BE2C (cell line): ENCODE data around the gene PCDH9.

Source experiments
- DNase-seq: peaks from one replicate; pipeline ENCODE4 v3.0.0-alpha.2; 2020
- H3K27me3 ChIP-seq: fragments of 250-450 bp; sonication (Bioruptor Pico); 2 replicates; pipeline ENCODE4 v1.5.1; 2020; ENCODE audit warnings: mild to moderate bottlenecking
- H3K36me3 ChIP-seq: fragments of 250-450 bp; sonication (Bioruptor Pico); 2 replicates; pipeline ENCODE4 v1.5.1; 2020; ENCODE audit warnings: mild to moderate bottlenecking
- H3K4me1 ChIP-seq: fragments of 250-450 bp; sonication (Bioruptor Pico); 2 replicates; pipeline ENCODE4 v1.5.1; 2020
- H3K4me3 ChIP-seq: 2 replicates; pipeline ENCODE4 v1.5.1; 2011; ENCODE audit warnings: low read depth, low read length
- H3K9me3 ChIP-seq: fragments of 250-450 bp; sonication (Bioruptor Pico); 2 replicates; pipeline ENCODE4 v1.5.1; 2020
- TF ChIP-seq, protein P1 (sequence below): IDR thresholded peaks from 2 replicates; pipeline ENCODE4 v1.5.1; 2012; ENCODE audit warnings: mild to moderate bottlenecking, low read depth, low read length

PCDH9 gene

GRCh38 chr13:67232384-67232783 lies 2.2 kb upstream of the PCDH9 start:
- H3K4me3 ChIP-seq = peak overlapping the region; percentile 91
- DNase-seq = no peak
- H3K27me3 ChIP-seq = no peaks in the 10 kb centered on the region
- H3K36me3 ChIP-seq = peaks cover under 1% of the 10 kb centered on the region; the same call in 1 of the 2 replicates
- TF ChIP-seq, protein P1, sequence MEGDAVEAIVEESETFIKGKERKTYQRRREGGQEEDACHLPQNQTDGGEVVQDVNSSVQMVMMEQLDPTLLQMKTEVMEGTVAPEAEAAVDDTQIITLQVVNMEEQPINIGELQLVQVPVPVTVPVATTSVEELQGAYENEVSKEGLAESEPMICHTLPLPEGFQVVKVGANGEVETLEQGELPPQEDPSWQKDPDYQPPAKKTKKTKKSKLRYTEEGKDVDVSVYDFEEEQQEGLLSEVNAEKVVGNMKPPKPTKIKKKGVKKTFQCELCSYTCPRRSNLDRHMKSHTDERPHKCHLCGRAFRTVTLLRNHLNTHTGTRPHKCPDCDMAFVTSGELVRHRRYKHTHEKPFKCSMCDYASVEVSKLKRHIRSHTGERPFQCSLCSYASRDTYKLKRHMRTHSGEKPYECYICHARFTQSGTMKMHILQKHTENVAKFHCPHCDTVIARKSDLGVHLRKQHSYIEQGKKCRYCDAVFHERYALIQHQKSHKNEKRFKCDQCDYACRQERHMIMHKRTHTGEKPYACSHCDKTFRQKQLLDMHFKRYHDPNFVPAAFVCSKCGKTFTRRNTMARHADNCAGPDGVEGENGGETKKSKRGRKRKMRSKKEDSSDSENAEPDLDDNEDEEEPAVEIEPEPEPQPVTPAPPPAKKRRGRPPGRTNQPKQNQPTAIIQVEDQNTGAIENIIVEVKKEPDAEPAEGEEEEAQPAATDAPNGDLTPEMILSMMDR = no peak
- H3K4me1 ChIP-seq = peaks cover 12% of the 10 kb centered on the region; the same call in 1 of the 2 replicates
- no peaks in the 10 kb centered on the region for H3K9me3 ChIP-seq

- Histone ChIP-seq H3K36me3 (peaks cover 2% of the 10 kb centered on the region; the same call in 1 of the 2 replicates), H3K4me1 (peaks cover 6% of the 10 kb centered on the region; the same call in 1 of the 2 replicates), H3K4me3 (peak overlapping the region; percentile 91), H3K27me3 (no peaks in the 10 kb centered on the region), H3K9me3 (no peaks in the 10 kb centered on the region)
- DNase-seq = no peak
- TF ChIP-seq, protein P1 = no peak
Measured at GRCh38 chr13:67231289-67232000, 1.3 kb upstream of the PCDH9 start.

DNA sequence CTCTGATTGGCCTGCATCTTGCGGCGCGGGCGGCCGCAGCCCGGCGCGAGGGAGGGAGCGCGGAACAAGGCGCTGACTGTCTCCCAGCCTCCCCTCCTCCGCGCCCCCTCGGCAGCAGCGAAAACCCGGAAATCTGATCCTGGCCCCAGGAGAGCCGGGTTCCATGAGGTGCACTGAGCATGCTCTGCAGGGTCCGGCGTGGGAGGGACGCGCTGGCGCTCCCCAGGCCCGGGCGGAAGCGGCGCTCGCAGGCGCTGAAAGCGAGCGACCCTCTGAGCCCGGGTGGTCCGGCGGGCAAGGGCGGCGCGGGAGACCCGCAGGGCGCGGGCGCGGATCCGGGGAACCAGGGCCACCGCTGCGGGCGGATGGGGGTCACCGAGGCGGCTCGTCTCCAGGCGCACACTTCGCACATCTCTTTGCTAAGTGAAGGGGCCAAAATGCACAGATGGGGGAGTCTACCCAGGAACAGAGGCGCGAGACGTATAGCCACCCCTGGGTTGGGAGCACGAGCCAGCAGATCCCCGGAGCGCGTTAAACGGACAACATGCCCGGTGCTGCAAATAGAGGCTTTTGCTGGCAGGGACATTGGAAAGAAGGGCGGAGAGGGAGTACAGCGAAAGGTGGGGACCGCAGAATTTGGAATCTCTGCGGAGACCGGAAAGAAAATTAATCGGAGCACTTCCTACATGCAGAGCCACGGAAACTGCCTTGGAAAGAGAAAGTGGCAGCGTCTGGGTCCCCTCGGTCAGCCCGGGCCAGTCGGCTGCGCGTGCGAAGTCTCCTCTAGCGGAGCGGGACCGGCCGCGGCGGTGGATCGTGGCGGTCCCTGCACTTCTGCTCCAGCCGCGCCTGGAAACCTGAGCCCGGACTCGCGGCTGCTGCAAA lies 510 bp upstream of the PCDH9 start:
- H3K9me3 ChIP-seq = no peaks in the 10 kb centered on the region
- H3K36me3 ChIP-seq = peaks cover 10% of the 10 kb centered on the region
- peak overlapping the region; percentile 96 for H3K4me3 ChIP-seq
- TF ChIP-seq, protein P1 = no peak
- DNase-seq = peak; percentile 97
- H3K4me1 ChIP-seq = peaks cover 5% of the 10 kb centered on the region; the same call in 1 of the 2 replicates
- H3K27me3 ChIP-seq = no peaks in the 10 kb centered on the region

DNA sequence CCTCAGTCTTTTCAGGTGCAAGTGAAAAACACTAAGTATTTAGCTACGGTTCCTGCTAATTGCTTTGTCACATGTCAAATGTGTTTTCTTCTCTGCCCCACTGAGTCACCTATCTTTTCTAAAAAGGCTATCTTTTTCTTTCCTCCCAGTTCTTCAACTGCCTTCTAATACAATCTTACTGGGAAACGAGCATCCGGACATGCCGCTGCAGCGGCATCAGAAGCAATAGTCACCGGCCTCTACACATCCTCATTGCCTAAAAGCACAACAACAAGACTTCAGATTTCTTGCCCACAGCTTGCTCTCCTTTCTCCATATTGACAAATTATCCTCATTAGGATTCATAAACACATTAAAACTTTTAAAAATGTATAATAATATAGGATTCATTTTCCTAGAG lies 1.2 kb downstream of the PCDH9 start:
- no peak for DNase-seq

GRCh38 chr13:67228031-67228430 lies 2.1 kb downstream of the PCDH9 start:
- DNase-seq = no peak
- peaks cover 2% of the 10 kb centered on the region; the same call in 1 of the 2 replicates for H3K4me1 ChIP-seq

More for the DNA sequence above, 1.2 kb downstream of the PCDH9 start:
- H3K4me1 ChIP-seq = peaks cover 3% of the 10 kb centered on the region; the same call in 1 of the 2 replicates
- peak overlapping the region; percentile 96 for H3K4me3 ChIP-seq
- H3K9me3 ChIP-seq = no peaks in the 10 kb centered on the region
- no peaks in the 10 kb centered on the region for H3K27me3 ChIP-seq
- TF ChIP-seq, protein P1 = no peak
- H3K36me3 ChIP-seq = peaks cover 18% of the 10 kb centered on the region

More at GRCh38 chr13:67228031-67228430, 2.1 kb downstream of the PCDH9 start:
- Histone ChIP-seq H3K9me3 (no peaks in the 10 kb centered on the region), H3K27me3 (no peaks in the 10 kb centered on the region), H3K36me3 (peaks cover 18% of the 10 kb centered on the region), H3K4me3 (peak overlapping the region; percentile 96)
- TF ChIP-seq, protein P1 = no peak
